Left hindlimb (tissue), 1 donor: ENCODE measurements around the gene GPRIN2.
"Not testable (repeated sequence)": the region's sequence is repeated elsewhere in the genome, so short reads cannot be mapped to it uniquely, and the experiment has no call there.

Experiments
- DNase-seq: peaks from one replicate; pipeline ENCODE4 v3.0.0-alpha.2; 2018

Gene GPRIN2

GRCh38 chr10:46534828-46535524, 21.5 kb downstream of the GPRIN2 start:
- no peak for DNase-seq

DNA sequence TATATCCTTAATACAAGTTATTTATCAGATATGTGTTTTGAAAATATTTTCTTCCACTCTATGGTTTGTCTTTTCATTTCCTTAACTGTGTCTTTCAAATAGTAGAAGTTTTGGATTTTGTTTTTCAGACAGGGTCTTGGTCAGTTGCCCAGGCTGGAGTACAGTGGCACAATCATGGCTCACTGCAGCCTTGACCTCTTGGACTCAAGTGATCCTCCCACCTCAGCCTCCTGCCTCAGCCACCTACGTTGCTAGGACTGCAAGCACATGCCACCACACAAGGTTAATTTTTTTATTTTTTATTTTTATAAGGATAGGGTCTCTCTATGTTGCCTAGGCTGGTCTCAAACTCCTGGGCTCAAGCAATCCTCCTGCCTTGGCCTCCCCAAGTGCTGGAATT, 24.2 kb downstream of the GPRIN2 start:
- not testable (repeated sequence) for DNase-seq

DNA sequence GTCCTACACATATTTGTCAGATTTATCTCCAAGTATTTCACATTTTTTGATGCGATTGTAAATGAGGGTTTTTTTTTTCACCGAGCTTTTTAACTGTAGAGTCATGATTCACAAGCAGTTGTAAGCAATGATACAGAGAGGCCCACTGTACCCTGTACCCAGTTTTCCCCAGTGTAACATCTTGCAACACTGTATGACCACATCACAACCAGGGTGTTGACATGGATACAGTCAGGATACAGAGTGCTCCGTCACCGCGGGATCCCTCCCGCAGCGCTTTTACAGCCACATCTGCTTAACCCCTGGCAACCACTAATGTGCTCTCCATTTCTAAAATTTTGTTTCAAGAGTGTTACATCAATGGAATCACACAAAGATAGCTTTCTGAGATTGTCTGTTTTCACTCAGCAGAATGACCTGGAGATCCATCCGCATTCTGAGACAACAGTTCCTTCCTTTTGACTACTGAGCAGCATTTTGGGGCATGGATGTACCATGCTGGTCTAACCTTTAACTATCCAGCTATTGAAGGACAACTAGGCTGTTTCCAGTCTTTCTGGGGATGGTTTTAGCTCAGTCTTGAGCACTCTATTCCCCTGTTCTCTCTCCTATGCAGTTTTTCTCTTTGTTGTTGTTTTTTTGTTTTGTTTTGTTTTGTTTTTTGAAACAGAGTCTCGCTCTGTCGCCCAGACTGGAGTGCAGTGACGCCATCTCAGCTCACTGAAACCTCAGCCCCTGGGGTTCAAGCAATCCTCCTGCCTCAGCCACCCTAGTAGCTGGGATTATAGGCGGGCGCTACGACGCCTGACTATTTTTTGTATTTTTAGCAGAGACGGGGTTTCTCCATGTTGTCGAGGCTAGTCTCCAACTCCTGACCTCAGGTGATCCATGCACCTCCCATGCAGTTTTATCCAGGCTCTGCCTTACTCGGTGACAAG, 25.9 kb downstream of the GPRIN2 start:
- DNase-seq: peak; percentile 75

GRCh38 chr10:46529742-46530141, 26.7 kb downstream of the GPRIN2 start:
- DNase-seq: not testable (repeated sequence)

GRCh38 chr10:46528675-46529615, 27.5 kb downstream of the GPRIN2 start:
- no peak for DNase-seq

GRCh38 chr10:46528171-46528671, 28.2 kb downstream of the GPRIN2 start:
- DNase-seq: no peak

GRCh38 chr10:46527241-46527811, 29.1 kb downstream of the GPRIN2 start:
- no peak for DNase-seq

DNA sequence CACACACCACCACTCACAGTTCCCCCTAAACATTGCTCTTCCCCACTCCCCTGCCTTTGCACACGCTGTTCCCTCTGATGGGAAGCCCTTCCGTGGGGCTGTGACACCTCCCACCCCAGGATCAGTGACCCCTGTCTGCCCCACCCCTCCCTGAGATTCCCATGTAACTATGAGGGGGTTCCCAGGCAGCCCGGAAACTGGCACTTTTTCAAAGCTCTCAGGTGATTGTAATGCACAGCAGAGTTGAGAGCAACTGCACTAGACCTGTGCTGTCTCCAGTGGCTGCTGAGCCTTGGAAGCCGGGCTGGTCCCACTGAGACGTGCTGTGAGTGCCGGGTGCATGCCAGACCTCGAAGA, 29.8 kb downstream of the GPRIN2 start:
- peak; percentile 32 for DNase-seq

DNA sequence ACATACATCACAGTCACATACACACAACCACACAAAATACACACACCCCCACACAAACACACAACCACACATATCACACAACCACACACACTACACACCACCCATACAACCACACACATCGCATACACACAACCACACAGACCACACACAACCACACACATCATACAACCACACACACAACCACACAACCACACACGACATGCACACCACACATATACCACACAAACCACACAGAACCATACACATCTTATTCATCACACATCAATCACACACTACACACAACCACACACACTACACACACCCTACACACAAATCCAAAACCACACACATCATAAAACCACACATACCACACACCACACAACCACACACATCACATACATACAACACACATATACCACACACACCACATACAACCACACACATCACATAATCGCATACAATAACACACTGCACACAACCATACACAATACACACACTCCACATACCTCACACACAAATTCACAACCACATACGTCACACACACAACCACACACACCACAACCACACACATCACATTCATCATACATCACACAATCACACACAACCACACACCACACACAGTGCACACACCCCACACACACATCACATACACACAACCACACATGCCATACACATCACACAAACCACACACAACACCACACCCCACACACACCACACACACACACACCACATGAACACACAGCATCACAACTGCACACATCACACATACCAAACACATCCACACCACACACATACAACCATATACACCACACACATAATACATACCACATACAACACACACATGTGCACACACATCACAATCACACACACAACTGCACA, 30.4 kb downstream of the GPRIN2 start:
- DNase-seq: peak; percentile 24

DNA sequence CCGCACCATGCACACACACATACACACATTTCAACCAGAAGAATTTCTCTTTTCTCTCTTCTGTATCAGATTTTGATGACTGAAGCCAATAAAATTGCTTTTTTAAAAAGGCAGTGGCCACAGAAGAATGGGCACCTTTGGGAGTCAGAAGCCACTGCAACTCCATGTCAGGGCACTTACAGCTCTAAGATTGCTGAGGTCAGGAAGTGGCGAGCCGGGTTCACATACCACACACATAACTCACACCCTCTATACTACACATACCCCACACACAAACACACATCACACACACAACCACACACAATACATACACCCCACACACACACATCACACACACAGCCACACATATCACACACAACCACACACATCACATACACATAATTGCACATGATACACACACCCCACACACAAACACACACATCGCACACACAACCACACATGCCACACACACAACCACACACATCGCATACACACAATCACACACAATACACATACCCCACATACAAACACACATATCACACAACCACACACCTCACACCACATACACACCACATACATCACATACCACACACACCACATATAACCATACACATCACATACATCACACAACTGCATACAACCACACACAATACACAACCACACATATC, 31.2 kb downstream of the GPRIN2 start:
- peak; percentile 23 for DNase-seq

DNA sequence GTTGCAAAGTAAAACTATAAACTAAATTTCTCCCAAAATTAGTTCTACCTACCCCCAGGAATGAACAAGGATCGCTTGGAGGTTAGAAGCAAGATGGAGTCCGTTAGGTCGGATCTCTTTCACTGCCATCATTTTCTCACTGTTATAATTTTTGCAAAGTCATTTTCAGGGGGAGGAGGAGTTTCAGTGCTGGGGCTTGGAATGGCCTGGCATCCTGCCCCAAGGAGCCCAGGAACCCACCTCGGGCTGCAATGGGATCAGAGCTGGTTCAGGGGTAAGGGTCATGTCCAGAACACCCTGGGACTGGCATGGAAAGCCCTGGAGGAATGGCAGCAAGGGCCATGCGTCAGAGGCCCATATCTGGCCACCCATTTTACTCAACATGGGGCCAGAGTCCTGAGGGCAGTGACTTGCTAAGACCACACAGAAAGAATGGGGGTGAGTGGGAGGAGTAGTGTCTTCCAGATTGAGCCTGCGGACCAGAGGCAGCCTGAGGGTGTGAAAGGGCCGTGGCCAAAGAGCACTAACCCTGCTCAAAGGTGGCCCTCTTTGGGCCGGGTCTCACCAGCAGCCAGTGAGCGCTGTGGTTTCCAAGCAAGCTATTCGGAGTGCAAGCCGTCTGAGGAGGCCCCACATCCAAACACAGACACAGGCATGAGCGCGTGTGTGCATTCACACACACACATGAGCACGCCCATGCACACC, 31.8 kb downstream of the GPRIN2 start:
- peak; percentile 44 for DNase-seq

- peak; percentile 27 for DNase-seq
Observed at GRCh38 chr10:46523962-46524471, 32.4 kb downstream of the GPRIN2 start.

DNA sequence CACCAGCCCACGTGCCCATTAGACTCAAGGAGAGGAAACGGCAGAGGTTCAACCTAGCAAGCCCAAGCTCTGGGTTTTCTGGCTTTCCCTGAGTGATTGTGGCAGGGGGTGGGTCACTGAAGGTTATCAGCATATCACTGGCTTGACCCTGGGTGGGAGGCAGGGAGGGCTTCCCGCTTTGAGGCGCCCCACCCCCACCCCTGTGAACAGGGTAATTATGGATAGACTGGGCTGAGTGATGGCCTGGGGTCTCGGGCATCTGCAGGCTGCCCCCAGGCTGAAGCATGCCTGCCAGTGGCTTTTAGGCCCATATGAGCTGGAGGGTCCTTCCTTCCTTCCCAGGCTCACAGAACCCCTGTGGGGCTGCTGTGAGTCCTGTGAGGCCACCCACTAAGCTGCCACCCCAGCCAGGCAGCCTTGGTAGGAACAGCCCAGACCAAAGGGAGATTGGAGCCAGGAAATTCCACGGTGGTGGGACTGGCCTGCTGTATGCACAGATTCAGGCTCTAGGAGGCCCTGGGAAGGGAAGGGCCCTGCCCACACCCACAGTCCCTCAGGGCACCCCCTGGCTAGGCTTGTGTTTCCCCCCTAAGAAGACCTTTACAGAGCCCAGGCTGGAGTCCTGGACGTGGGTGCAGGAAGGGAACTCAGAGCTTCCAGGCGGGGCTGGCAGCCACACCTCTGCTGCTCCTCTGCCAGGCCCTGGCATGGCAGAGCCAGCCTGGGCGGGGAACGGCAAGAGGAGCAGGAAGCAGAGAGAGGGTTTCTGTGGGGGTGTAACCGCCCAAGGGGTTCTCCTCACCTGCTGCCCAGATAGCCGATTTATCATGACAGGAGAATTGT, 33.1 kb downstream of the GPRIN2 start:
- DNase-seq: peak; percentile 57

GRCh38 chr10:46522295-46523118, 34.0 kb downstream of the GPRIN2 start:
- peak; percentile 27 for DNase-seq

DNA sequence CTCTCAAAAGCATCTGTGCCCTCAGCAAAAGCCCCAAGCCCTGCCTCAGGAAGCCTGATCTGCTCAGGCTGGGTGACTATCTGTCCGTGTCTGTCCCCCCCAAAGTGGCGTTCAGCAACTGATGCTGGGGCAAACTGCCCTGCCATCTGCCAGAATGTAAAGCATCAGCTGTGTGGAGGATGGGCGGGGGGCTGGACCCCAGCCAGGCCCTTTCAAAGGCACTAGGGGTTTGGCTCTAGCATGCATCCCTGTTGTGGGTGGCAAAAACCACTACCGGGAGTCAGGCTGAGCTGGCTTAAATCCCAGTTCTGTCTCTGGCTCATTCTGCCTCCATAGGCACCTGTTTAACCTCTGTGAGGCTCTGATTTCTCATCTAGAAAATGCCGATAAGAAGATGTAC, 35.5 kb downstream of the GPRIN2 start:
- DNase-seq: peak; percentile 59

GRCh38 chr10:46520381-46520780, 36.1 kb downstream of the GPRIN2 start:
- peak; percentile 32 for DNase-seq

DNA sequence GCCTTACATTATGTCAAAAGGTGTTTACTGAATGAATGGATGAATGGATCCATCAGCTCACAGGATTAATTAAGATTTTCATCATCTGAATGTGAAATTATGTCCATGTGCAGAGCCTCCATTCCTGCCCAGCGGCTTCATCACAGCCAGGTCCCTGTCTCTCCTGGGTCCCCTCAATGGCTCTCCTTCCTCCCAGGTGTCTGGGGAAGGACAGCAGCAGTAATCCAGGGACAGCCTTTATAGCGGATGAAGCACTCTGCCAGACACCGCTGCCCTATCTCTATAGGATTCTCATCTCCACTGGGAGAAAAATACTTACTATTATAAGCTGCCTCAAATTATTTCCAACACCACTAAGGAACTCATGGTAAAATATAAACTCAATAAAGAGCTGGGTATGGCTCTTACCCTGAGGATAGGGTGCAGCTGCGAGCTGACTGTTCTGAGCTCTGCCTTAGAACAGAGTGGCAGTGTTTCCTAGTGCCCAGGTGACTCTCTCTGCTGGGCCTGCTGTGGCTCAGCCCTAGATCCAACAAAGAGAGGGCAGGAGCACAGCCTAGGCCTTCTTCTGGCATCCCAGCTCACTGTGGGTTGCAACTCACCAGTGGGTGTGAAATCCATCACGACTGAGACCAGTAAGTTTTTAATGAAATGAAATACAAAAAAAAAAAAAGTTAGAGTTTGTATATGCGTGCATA, 38.3 kb downstream of the GPRIN2 start:
- DNase-seq: peak; percentile 21
